WTC11 (cell line): ENCODE measurements around the gene MEX3D. TPM values are rescaled to one million over a fixed set of nuclear protein-coding genes. Genes with fewer than 3 reads are reported as not detected.

Experiments used
- ATAC-seq: fragments of 200-7000 bp; cut with Tn5 transposase; 2 replicates; pipeline ENCODE4 v1.10.0; 2021; ENCODE audit warnings: mild to moderate bottlenecking, moderate library complexity
- CTCF ChIA-PET: fragments of 300-600 bp; sonication (Branson Sonifier 250); formaldehyde crosslinking; loops from one replicate; lab custom pipeline; 2021; ENCODE audit warnings: antibody characterized with exemption; lab: Charles Lee
- POLR2A ChIA-PET: fragments of 350-600 bp; sonication (Branson Sonifier 250); formaldehyde crosslinking; loops from one replicate; lab custom pipeline; 2021; ENCODE audit warnings: antibody characterized with exemption; lab: Charles Lee
- DNase-seq: peaks from one replicate; pipeline ENCODE4 v3.0.0; 2021; ENCODE audit warnings: low spot score
- H3K27ac Mint-ChIP-seq: 2 replicates; pipeline ENCODE4 v1.8.0; 2021; ENCODE audit warnings: mixed read lengths
- H3K27me3 Mint-ChIP-seq: 2 replicates; pipeline ENCODE4 v1.8.0; 2021; ENCODE audit warnings: low read depth, mild to moderate bottlenecking, moderate library complexity, mixed read lengths
- H3K36me3 Mint-ChIP-seq: 2 replicates; pipeline ENCODE4 v1.8.0; 2021; ENCODE audit warnings: mixed read lengths
- H3K4me1 Mint-ChIP-seq: 2 replicates; pipeline ENCODE4 v1.8.0; 2022; ENCODE audit warnings: mixed read lengths
- H3K4me3 Mint-ChIP-seq: 2 replicates; pipeline ENCODE4 v1.8.0; 2021; ENCODE audit warnings: mild to moderate bottlenecking, moderate library complexity, mixed read lengths
- H3K9me3 Mint-ChIP-seq: 2 replicates; pipeline ENCODE4 v1.8.0; 2021; ENCODE audit warnings: mixed read lengths
- CBFB ChIP-seq: sonication (generic); formaldehyde crosslinking; IDR thresholded peaks from 2 replicates; pipeline ENCODE4 v1.8.1; 2022; ENCODE audit warnings: mild to moderate bottlenecking, low read depth, missing genetic modification reagents
- ETV6 ChIP-seq: sonication (generic); formaldehyde crosslinking; IDR thresholded peaks from 2 replicates; pipeline ENCODE4 v1.8.1; 2022; ENCODE audit warnings: mild to moderate bottlenecking, missing genetic modification reagents
- NR2C2 ChIP-seq: sonication (generic); formaldehyde crosslinking; IDR thresholded peaks from 2 replicates; pipeline ENCODE4 v1.8.0; 2022; ENCODE audit warnings: mild to moderate bottlenecking, missing genetic modification reagents
- NR3C1 ChIP-seq: sonication (generic); formaldehyde crosslinking; conservative IDR thresholded peaks from 2 replicates; pipeline ENCODE4 v1.8.1; 2023; ENCODE audit warnings: low read depth, mild to moderate bottlenecking, missing genetic modification reagents
- RORB ChIP-seq: fragments of 250-450 bp; sonication (Bioruptor Pico); IDR thresholded peaks from 2 replicates; pipeline ENCODE4 v1.9.0; 2021; ENCODE audit warnings: mild to moderate bottlenecking
- TEAD4 ChIP-seq: sonication (generic); formaldehyde crosslinking; IDR thresholded peaks from 2 replicates; pipeline ENCODE4 v1.8.0; 2022; ENCODE audit warnings: mild to moderate bottlenecking, missing genetic modification reagents
- TP53 ChIP-seq: sonication (generic); formaldehyde crosslinking; IDR thresholded peaks from 2 replicates; pipeline ENCODE4 v1.8.1; 2023; ENCODE audit warnings: mild to moderate bottlenecking, missing genetic modification reagents
- ZBTB21 ChIP-seq: sonication (generic); formaldehyde crosslinking; IDR thresholded peaks from 2 replicates; pipeline ENCODE4 v1.8.1; 2023; ENCODE audit warnings: mild to moderate bottlenecking, missing genetic modification reagents, borderline replicate concordance
- ZNF121 ChIP-seq: sonication (generic); formaldehyde crosslinking; IDR thresholded peaks from 2 replicates; pipeline ENCODE4 v1.8.0; 2023; ENCODE audit warnings: missing genetic modification reagents
- ZNF416 ChIP-seq: fragments of 250-450 bp; sonication (Bioruptor Pico); IDR thresholded peaks from 2 replicates; pipeline ENCODE4 v1.9.0; 2021; ENCODE audit warnings: mild to moderate bottlenecking, inconsistent platforms
- ZNF512 ChIP-seq: sonication (generic); formaldehyde crosslinking; IDR thresholded peaks from 2 replicates; pipeline ENCODE4 v1.8.1; 2022; ENCODE audit warnings: missing genetic modification reagents, borderline replicate concordance
- ZSCAN18 ChIP-seq: fragments of 250-450 bp; sonication (Bioruptor Pico); IDR thresholded peaks from 2 replicates; pipeline ENCODE4 v2.1.2; 2022; ENCODE audit warnings: mild to moderate bottlenecking, moderate library complexity
- total RNA-seq: library from RNA; stranded (reverse); gene quantifications from 3 replicates; pipeline ENCODE4 v1.2.3, GENCODE V29; 2021
- TF ChIP-seq, protein P1 (sequence below): sonication (generic); formaldehyde crosslinking; IDR thresholded peaks from 2 replicates; pipeline ENCODE4 v1.8.0; 2023; ENCODE audit warnings: missing genetic modification reagents
- TF ChIP-seq, protein P2 (sequence below): sonication (generic); formaldehyde crosslinking; IDR thresholded peaks from 2 replicates; pipeline ENCODE4 v1.8.1; 2023; ENCODE audit warnings: mild to moderate bottlenecking, missing genetic modification reagents, borderline replicate concordance
- TF ChIP-seq, protein P3 (sequence below): fragments of 200-600 bp; IDR thresholded peaks from 2 replicates; pipeline ENCODE4 v1.8.0; 2022; ENCODE audit warnings: antibody characterized with exemption
- TF ChIP-seq, protein P4 (sequence below): sonication (generic); formaldehyde crosslinking; IDR thresholded peaks from 2 replicates; pipeline ENCODE4 v1.8.1; 2022; ENCODE audit warnings: low read depth, mild to moderate bottlenecking, moderate library complexity, missing genetic modification reagents, borderline replicate concordance

The MEX3D gene
- total RNA-seq, 1 experiment from 2014 or later: 69.5 TPM

DNA sequence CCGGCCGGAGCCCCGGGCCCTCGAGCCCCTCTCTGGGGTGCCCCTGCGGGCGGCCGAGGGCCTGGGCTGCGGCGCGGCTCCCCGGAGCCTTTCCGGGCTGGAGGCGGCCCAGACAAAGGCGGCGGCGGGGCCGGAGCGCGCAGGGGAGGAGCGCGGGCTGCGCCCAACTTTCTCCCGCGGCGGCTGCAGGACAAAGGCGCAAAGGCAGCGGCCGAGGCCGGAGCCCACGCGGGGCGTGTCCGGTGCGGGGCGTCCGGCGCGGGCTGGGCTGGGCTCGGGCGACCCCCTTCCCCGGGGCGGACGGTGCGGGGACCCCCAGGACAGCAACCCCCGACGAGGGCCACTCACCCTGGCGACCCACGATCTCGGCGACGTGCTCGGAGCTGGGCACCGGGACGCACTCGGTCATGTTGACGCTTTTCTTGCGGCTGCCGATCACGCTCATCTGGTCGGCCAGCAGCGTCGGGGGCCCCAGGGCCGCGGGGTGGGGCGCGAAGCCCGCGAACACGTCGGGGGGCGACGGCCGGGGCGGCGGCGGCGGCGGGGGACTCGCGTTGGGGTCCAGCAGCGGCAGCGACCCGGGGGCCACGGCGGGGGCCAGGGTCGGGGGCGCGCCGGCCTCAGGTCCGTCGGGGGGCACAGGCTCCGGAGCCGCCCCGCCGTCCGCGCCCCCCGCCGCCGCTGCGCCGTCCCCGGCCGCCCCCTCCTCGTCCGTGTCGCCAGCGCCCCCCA, 843 bp downstream of the MEX3D start (continued):
- TF ChIP-seq ZBTB21: no peak
- TF ChIP-seq, protein P1, sequence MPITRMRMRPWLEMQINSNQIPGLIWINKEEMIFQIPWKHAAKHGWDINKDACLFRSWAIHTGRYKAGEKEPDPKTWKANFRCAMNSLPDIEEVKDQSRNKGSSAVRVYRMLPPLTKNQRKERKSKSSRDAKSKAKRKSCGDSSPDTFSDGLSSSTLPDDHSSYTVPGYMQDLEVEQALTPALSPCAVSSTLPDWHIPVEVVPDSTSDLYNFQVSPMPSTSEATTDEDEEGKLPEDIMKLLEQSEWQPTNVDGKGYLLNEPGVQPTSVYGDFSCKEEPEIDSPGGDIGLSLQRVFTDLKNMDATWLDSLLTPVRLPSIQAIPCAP (CRISPR knock-in tag): no peak
- TF ChIP-seq CBFB (CRISPR knock-in tag): no peak
- TF ChIP-seq RORB: no peak
- TF ChIP-seq TP53 (CRISPR knock-in tag): no peak; the same call in 1 of the 2 replicates
- TF ChIP-seq, protein P2, sequence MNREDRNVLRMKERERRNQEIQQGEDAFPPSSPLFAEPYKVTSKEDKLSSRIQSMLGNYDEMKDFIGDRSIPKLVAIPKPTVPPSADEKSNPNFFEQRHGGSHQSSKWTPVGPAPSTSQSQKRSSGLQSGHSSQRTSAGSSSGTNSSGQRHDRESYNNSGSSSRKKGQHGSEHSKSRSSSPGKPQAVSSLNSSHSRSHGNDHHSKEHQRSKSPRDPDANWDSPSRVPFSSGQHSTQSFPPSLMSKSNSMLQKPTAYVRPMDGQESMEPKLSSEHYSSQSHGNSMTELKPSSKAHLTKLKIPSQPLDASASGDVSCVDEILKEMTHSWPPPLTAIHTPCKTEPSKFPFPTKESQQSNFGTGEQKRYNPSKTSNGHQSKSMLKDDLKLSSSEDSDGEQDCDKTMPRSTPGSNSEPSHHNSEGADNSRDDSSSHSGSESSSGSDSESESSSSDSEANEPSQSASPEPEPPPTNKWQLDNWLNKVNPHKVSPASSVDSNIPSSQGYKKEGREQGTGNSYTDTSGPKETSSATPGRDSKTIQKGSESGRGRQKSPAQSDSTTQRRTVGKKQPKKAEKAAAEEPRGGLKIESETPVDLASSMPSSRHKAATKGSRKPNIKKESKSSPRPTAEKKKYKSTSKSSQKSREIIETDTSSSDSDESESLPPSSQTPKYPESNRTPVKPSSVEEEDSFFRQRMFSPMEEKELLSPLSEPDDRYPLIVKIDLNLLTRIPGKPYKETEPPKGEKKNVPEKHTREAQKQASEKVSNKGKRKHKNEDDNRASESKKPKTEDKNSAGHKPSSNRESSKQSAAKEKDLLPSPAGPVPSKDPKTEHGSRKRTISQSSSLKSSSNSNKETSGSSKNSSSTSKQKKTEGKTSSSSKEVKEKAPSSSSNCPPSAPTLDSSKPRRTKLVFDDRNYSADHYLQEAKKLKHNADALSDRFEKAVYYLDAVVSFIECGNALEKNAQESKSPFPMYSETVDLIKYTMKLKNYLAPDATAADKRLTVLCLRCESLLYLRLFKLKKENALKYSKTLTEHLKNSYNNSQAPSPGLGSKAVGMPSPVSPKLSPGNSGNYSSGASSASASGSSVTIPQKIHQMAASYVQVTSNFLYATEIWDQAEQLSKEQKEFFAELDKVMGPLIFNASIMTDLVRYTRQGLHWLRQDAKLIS (CRISPR knock-in tag): no peak

- peak; percentile 84 for ATAC-seq
- ChIA-PET POLR2A (interaction anchor here (0.9 to 1.4 kb wide), 6 partner anchors 14 to 261 kb away, joined by 3 to 7 read pairs (median 4); partner anchors contain the start of gene REEP6), CTCF (interaction anchor here (0.6 to 1.5 kb wide), 11 partner anchors 12 to 298 kb away, joined by 3 to 14 read pairs (median 3); partner anchors contain the start of genes APC2 and REEP6)
- Mint-ChIP-seq H3K27me3 (peaks cover 32% of the 10 kb centered on the region), H3K4me1 (peaks cover 6% of the 10 kb centered on the region), H3K27ac (no peak overlapping the region), H3K4me3 (peak overlapping the region; percentile 54), H3K36me3 (peaks cover 5% of the 10 kb centered on the region; the same call in 1 of the 2 replicates), H3K9me3 (0 out of 2 replicates have a peak, but pooled peaks cover 3% of the 10 kb centered on the region)
- TF ChIP-seq, protein P2 (CRISPR knock-in tag): 0 out of 2 replicates have a peak, but pooled peaks have one; percentile 30
- TF ChIP-seq TEAD4 (CRISPR knock-in tag) (no peak), ZNF416 (no peak), NR2C2 (CRISPR knock-in tag) (no peak), NR3C1 (no peak), ZNF121 (CRISPR knock-in tag) (no peak), TP53 (CRISPR knock-in tag) (peak; percentile 3; the same call in 1 of the 2 replicates), ZSCAN18 (no peak), ZNF512 (CRISPR knock-in tag) (no peak), ETV6 (CRISPR knock-in tag) (peak; percentile 16; the same call in 1 of the 2 replicates)
- TF ChIP-seq, protein P3, sequence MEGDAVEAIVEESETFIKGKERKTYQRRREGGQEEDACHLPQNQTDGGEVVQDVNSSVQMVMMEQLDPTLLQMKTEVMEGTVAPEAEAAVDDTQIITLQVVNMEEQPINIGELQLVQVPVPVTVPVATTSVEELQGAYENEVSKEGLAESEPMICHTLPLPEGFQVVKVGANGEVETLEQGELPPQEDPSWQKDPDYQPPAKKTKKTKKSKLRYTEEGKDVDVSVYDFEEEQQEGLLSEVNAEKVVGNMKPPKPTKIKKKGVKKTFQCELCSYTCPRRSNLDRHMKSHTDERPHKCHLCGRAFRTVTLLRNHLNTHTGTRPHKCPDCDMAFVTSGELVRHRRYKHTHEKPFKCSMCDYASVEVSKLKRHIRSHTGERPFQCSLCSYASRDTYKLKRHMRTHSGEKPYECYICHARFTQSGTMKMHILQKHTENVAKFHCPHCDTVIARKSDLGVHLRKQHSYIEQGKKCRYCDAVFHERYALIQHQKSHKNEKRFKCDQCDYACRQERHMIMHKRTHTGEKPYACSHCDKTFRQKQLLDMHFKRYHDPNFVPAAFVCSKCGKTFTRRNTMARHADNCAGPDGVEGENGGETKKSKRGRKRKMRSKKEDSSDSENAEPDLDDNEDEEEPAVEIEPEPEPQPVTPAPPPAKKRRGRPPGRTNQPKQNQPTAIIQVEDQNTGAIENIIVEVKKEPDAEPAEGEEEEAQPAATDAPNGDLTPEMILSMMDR: no peak
- TF ChIP-seq, protein P4, sequence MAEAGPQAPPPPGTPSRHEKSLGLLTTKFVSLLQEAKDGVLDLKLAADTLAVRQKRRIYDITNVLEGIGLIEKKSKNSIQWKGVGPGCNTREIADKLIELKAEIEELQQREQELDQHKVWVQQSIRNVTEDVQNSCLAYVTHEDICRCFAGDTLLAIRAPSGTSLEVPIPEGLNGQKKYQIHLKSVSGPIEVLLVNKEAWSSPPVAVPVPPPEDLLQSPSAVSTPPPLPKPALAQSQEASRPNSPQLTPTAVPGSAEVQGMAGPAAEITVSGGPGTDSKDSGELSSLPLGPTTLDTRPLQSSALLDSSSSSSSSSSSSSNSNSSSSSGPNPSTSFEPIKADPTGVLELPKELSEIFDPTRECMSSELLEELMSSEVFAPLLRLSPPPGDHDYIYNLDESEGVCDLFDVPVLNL (CRISPR knock-in tag): no peak
- DNase-seq: peak; percentile 74
Observed at GRCh38 chr19:1566392-1567115, 1.6 kb downstream of the MEX3D start.
